Cortex of kidney (tissue), 1 donor: ENCODE measurements around the gene PRKD3.

Source experiments
- DNase-seq: peaks from one replicate; lab custom pipeline; 2025; lab: John Stamatoyannopoulos, UW

The PRKD3 gene

GRCh38 chr2:37324786-37325624 is at the start of gene PRKD3:
TSS of gene PRKD3 (minus strand) at chr2:37324833. CDS start at chr2:37316524, 8,309 bp downstream.
- peak; percentile 15 for DNase-seq

GRCh38 chr2:37372000-37372399 is 47.4 kb upstream of the PRKD3 start:
- no peak for DNase-seq

GRCh38 chr2:37370666-37371065 is 46.0 kb upstream of the PRKD3 start:
- DNase-seq, result no peak

GRCh38 chr2:37367984-37368383 is 43.4 kb upstream of the PRKD3 start:
- no peak for DNase-seq

- DNase-seq, result no peak
Measured at GRCh38 chr2:37367310-37367709, 42.7 kb upstream of the PRKD3 start.

- no peak for DNase-seq
Measured at GRCh38 chr2:37366773-37367172, 42.1 kb upstream of the PRKD3 start.

- no peak for DNase-seq
Measured at GRCh38 chr2:37365669-37366068, 41.0 kb upstream of the PRKD3 start.

GRCh38 chr2:37364351-37364750 is 39.7 kb upstream of the PRKD3 start:
- DNase-seq, result no peak

- DNase-seq, result no peak
Measured at GRCh38 chr2:37361994-37362698, 37.5 kb upstream of the PRKD3 start.

GRCh38 chr2:37361216-37361815 is 36.7 kb upstream of the PRKD3 start:
- DNase-seq, result no peak

GRCh38 chr2:37358466-37358865 is 33.8 kb upstream of the PRKD3 start:
- DNase-seq, result no peak

- no peak for DNase-seq
Measured at GRCh38 chr2:37357530-37357929, 32.9 kb upstream of the PRKD3 start.

GRCh38 chr2:37357069-37357468 is 32.4 kb upstream of the PRKD3 start:
- DNase-seq, result no peak

- no peak for DNase-seq
Measured at GRCh38 chr2:37356299-37356698, 31.7 kb upstream of the PRKD3 start.

- no peak for DNase-seq
Measured at GRCh38 chr2:37355735-37356134, 31.1 kb upstream of the PRKD3 start.

GRCh38 chr2:37354531-37354930 is 29.9 kb upstream of the PRKD3 start:
- no peak for DNase-seq

GRCh38 chr2:37350034-37350433 is 25.4 kb upstream of the PRKD3 start:
- DNase-seq, result no peak

GRCh38 chr2:37349231-37349860 is 24.7 kb upstream of the PRKD3 start:
- DNase-seq, result no peak

GRCh38 chr2:37348155-37348554 is 23.5 kb upstream of the PRKD3 start:
- DNase-seq, result no peak

- no peak for DNase-seq
Measured at GRCh38 chr2:37344453-37345361, 20.1 kb upstream of the PRKD3 start, which contains the start of gene QPCT. TSS of gene QPCT (plus strand) at chr2:37344630. CDS start at chr2:37344732, 102 bp downstream.
